ENCODE measurements around the gene DVL1. TPM values are rescaled to one million over a fixed set of nuclear protein-coding genes. Genes with fewer than 3 reads are reported as not detected.
"Not testable (repeated sequence)": the region's sequence is repeated elsewhere in the genome, so short reads cannot be mapped to it uniquely, and the experiment has no call there.

Gene DVL1
- total RNA-seq, 1 experiment from 2014 or later = 34.5 TPM

DNA sequence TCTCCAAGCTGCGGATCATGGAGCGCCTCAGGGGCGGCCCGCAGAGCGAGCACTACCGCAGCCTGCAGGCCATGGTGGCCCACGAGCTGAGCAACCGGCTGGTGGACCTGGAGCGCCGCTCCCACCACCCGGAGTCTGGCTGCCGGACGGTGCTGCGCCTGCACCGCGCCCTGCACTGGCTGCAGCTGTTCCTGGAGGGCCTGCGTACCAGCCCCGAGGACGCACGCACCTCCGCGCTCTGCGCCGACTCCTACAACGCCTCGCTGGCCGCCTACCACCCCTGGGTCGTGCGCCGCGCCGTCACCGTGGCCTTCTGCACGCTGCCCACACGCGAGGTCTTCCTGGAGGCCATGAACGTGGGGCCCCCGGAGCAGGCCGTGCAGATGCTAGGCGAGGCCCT is 21.9 kb downstream of the DVL1 start:
- DNase-seq (ENCODE audit: low read depth) = no peak

DNA sequence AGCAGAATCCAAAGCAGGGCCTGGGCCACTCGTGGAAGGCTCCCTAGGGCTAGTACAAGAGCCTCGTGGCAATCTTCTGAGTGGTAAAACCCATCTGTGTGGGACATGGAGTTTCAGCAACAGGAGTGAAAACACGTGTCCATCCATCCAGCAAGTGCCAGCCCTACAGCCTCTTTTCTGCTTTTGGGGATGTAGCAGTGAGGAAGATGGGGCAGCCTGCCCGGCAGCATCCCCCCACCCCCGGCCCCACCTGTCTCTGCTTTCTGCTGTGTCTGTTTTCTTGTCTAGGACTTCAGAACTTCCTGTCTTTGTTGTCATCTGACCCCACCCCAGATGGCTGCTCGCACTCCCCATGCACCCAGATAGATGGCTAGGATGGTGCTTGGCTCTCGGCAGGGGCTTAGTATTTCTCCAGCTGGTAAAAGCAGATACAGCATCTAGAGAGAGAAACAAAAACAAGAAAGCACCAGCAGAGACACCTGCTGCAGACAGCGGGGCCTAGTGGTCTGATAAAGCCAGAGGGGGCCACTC is 23.1 kb downstream of the DVL1 start:
- DNase-seq (ENCODE audit: low read depth) = no peak

DNA sequence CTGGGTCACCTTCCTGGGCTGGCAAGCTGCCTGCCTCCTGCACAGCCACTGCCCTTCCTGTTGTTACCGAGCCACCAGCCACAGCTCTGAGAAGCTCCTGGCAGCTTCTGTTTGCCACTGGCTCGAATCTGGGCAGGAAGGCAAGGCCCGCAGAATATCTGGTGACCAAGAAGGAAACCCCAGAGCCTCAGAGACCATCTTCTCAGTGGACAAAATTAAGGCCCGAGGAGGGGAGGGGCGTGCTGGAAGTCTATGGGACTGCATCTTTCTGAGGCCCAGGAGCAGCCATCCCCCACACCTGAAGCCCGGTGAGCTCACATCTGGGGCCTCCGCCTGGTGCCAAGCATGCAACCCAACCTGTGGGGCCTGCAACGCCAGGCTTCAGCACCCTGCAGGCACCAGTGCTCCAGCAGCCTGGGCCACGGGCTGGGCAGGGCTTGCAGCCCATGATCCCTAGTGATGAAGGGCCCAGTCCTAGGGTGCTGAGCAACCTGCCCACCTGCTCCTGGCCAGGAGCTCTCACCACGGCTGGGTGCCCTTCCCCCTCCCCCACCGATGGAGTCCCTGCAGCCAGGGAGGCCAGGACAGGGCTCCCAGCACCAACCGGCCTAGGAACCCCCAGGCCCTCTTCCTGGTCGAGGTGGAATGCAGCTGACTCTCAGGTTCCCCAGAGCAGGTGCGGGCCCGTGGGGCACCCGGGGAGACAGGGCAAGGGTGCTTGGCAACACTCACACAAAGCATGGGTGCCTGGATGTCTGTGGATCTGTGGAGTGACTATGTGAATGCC is 23.7 kb downstream of the DVL1 start:
- peak; percentile 43 for DNase-seq (ENCODE audit: low read depth)

DNA sequence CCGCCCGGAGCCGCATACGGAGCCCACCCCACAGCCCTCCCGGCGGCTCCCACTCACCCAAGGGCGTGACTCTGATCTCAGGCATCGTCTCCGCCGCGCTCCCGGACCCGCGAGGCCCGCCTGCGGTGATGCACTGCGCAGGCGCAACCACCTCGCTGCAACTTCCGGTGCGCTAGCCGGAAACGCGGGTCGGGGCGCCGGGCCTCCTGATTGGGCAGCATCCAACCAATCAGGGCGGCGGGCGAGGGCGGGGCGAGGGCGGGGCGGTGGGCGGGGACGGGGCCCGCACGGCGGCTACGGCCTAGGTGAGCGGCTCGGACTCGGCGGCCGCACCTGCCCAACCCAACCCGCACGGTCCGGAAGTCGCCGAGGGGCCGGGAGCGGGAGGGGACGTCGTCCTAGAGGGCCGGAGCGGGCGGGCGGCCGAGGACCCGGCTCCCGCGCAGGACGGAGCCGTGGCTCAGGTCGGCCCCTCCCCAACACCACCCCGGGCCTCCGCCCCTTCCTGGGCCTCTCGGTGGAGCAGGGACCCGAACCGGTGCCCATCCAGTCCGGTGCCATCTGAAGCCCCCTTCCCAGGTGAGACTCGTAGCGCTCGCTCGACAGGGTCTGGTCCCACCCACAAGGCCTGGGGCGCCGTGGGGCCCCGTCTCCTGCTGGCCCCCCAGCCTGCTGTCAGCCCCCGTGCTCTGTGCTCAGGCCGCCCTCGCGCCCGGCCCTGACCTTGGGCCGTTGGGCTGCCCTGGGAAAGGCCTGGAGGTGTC is 24.5 kb downstream of the DVL1 start, which contains the start of the genes CPTP and INTS11:
TSS of gene CPTP (plus strand) at position 279 of the 764 bp plus-strand sequence. CDS start 2,109 bp downstream, outside the sequence.
TSS of gene INTS11 (minus strand) at position 137 of the 764 bp plus-strand sequence. CDS start at position 85, 52 bp downstream.
- DNase-seq (ENCODE audit: low read depth) = peak; percentile 84

DNA sequence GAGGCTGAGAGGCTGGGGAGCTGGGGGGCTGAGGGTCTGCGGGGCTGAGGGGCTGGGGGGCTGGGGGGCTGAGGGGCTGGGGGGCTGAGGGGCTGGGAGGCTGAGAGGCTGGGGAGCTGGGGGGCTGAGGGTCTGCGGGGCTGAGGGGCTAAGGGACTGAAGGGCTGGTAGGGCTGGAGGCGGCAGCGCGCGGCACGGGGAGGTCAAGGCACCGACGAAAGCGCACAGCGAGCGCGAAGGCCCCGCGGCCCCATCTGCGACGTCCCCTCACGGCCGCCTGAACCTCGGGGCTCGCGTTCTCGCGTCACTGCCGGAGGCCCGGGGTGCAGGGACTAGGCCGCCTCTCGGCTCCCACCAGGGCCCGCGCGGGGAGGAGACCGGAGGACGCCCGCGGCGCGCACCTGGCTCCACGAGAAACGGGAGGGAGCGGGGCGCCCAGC is 25.1 kb downstream of the DVL1 start:
- DNase-seq (ENCODE audit: low read depth) = no peak

DNA sequence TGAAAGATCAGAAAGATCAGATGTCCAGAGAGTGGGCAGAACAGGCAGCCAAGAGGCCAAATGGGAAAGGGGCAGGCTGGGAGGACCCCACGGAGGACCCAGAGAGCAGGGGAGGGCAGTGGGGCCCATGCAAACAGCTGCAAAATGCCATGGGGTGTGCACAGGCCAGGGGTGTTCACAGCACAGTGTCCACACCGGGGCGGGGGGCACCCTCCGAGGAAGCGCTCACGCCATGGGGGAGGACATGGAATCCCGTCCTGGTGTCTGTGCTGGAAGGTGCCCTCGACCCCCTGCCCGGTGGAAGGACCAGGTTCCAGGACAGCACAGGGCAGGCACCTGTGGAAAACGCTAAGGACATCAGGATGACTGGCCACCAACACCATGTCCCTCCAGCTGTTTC is 26.3 kb downstream of the DVL1 start:
- DNase-seq (ENCODE audit: low read depth) = no peak

DNA sequence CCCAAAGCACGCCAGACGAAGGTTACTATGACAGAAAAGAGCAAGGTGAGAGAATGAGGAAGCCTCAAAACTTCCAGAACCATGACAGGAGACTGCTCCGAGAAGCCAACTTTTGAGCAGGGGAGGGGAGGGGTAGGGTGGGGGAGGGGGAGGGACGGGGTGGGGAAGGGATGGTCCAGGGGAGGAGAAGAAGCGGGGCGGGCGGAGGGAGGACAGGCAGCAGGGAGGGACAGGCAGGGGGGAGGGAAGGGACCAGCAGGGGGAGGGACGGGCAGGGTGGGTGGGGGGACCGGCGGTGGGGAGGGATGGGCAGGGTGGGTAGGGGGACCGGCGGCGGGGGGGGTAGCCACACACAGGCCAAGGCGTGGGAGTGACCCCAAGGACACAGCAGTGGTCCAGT is 26.8 kb downstream of the DVL1 start:
- no peak for DNase-seq (ENCODE audit: low read depth)

DNA sequence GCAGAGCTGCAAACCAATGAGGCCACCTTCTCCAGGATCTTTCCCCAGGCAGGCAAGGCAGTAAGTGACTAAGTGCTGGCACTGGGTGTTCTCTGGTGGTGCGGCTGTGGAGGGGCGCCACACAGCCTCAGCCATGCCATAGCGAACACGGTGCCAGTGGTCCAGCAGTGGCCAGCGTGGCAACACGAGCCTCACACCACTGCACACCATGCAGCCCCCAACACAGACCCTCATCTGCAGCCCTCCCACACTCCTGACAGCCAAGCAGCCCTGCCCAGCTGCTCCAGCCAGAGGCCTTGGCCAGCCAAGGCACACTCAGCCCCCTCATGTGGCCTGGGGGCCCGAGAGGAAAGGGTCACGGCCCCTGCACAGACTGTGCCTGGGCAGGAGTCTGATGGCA is 27.7 kb downstream of the DVL1 start:
- DNase-seq (ENCODE audit: low read depth) = no peak

DNA sequence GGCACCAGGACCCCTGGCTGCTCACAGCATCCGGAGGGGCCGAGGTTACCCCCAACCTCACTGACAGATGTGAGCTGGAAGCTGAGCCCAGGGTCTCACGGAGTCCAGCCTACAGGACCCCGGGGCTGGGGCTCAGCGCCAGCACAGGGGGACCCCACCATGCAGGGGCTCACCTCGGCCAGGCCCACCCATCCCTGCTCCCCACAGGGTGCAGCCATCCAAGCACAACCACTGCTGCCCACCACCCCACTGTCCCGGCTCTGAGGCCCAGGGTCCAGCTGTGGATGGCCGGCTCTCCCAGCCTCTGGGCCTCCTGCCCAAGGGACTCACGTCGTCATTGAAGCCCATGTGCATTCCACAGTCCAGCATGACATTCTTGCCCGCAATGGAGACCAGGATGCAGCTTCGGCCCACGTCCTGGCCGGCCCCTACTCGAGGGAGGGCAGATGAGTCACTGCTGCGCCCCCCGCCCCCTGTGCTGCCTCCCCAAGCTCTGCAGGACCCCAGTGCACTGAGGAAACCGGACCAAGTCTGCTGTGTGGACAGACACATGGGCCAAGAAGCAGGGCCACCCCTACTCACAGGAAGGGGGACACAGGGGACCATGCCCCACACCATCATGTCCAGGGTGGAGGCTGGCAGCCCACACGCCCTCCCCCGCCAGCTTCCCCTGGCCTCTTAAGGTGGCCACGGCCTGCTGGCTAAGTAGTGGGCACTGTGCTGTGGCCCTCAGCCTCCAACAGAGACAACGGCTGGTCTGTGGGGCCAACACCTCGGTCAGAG is 28.4 kb downstream of the DVL1 start:
- DNase-seq (ENCODE audit: low read depth) = no peak

DNA sequence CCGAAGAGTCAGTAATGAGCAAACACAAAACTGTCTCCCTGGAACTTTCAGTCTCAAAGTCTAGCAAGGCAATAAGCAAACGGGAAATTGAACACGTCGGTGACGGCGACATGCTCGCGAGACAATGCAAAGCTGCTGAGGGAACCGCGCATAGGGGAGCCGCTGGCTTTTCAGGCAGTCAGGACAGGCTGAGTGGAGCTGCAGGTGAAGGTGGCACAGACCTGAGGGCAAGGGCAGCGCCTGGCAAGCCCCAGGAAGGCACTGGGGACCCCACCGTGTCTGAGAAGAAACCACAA is 29.6 kb downstream of the DVL1 start:
- no peak for DNase-seq (ENCODE audit: low read depth)

DNA sequence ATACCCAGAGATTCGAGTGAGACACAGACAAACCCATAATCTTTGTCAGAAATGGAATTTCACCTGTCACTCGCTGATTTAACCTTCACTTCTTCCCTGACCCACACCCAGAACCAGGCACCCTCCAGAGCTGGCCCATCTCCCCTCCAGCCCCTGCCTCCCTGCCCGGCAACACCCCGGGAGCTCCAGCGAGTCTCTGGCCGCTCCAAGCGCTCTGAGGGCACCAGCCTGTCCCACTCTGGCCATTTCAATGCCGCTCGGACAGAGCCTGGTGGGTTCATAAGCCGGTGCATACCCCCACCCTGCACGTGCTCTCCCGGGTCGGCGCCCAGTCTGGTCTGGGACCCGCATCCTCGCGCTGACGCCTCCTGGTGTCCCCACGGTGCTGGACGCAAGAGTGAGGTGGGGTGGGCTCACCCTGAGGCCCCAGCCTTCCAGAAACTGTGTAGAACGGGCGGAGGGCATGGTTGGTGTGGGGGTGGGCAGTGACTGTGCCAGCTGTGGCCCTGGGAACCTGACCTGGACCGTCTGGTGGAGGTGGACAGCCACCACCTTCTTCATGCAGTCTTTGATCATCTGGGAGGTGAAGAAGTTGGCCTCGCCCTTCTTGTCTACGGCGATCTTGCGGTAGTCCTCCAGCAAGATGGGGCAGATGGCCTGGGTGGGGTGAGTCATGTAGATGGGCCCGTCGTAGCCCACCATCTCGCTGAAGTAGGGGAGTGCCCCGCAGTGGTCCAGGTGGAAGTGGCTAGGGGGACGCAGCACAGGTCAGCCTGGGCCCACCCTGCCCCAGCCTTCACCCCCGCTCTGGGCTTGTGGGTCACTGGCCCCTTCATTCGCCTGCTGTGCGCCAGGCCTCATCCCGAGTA is 30.2 kb downstream of the DVL1 start:
- DNase-seq (ENCODE audit: low read depth) = no peak

DNA sequence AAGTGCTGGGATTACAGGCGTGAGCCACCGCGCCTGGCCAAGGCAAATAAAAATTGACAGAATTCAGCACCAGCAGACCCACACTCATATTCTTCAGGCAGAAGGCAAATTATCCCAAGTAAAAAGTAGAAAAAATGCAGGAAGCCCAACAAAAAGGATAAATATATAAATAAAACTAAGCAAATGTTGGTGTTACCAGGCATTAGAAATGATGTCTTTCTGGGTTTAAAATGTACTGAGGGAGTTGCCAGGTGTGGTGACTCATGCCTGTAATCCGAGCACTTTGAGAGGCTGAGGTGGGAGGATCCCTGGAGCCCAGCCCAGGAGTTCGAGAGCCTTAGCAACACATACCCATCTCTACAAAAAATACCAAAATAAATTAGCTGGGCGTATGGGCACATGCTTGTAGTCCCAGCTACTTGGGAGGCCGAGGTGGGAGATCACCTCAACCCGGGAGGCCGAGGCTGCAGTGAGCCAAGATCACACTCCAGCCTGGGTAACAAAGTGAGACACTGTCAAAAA is 31.0 kb downstream of the DVL1 start:
- peak; percentile 98 for DNase-seq (ENCODE audit: low read depth)

DNA sequence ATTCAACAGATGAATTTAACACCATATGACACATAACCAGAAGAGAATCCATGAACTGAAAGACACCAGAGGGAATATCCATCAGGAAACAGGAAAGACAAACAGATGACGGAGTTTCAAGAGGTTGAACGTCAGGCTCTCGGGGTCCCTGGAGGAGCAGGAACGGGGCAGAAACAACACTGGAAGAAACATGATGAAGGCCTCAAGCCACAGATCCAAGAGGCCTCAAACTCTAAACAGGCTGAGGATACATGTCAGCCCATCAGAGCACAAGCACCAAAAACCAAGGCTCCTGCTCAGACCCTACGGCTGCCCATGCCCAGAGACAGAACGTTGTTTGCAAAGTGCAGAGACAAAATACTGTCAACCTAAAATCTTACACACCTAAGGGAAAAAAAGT is 31.8 kb downstream of the DVL1 start:
- no peak for DNase-seq (ENCODE audit: low read depth)

DNA sequence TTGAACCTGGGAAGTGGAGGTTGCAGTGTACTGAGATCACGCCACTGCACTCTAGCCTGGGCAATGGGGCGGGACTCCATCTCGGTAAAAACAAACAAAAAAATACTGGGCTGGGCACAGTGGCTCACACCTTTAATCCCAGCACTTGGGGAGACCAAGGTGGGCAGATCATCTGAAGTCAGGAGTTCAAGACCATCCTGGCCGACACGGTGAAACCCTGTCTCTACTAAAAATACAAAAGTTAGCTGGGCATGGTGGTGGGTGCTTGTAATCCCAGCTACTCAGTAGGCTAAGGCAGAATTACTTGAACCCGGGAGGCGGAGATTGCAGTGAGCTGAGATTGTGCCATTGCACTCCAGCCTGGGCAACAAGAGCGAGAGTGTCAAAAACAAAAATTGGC is 33.0 kb downstream of the DVL1 start:
- not testable (repeated sequence) for DNase-seq (ENCODE audit: low read depth)

DNA sequence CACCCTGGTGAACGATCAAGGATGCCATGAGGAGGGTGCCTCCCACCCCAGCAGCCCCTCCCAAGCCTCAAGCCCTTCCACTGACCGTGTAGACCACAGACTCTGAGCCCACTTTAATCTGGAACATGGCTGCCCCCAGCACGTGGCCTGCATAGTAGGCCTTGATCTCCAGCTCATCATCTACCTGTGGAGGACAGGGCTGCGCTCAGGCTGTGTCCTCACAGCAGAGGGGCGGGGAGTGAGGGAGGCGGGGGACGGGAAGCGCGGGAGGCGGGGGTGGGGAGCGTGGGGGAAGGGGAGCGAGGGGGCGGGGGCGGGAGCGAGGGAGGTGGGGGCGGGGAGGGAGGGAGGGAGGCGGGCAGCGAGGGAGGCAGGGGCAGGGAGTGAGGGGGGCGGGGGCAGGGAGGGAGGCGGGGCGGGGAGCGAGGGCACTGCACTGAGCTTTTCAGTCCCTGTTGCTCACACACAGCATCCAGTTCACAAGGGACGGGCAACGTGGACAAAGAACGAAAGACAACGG is 33.7 kb downstream of the DVL1 start:
- DNase-seq (ENCODE audit: low read depth) = no peak

DNA sequence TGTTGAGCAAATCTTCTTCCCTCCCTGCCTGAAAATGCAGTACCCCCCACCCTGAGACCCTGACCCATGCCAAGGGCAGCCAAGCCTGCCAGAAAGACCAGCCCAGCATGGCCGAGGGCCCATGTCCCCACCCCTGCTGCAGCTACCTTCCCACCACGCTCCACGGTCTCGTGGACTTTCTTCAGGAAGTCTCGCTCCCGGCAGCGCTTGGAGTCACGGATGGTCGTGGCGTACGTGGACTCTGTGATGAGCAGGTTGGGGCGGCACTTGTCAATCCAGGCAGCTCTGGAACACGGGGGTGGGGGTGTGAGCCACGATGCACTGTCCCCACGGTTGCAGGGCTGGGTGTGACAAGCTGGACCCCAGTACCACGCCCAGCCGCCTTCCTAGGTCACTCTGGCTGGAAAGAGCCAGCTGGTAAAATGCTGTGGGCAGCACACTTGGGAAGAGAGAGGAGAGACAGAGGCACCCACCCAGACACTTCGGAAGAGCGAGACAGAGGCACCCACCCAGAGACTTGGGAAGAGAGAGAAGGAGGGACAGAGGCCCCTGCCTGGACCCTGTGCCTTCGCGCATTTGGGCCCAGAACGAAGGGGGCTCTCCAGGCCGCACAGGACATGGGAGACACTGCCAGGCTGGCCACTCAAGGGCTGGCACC is 34.4 kb downstream of the DVL1 start:
- DNase-seq (ENCODE audit: low read depth) = no peak

DNA sequence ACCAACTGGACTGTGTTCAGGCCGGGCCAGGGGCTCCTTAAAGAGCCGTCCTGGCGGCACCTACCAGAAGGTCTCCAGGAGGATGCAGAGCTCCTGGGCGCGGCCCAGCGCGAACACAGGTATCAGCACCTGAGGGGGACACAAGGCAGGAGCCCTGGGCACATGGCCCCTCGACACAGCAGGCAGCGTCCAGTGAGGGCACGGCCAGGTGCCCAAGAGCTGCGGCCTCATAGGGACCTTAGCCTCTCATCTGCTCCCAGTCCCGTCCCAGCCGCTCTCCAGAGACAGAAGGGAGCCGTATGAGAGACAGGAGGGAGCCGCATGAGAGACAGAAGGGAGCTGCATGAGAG is 35.0 kb downstream of the DVL1 start:
- no peak for DNase-seq (ENCODE audit: low read depth)

DNA sequence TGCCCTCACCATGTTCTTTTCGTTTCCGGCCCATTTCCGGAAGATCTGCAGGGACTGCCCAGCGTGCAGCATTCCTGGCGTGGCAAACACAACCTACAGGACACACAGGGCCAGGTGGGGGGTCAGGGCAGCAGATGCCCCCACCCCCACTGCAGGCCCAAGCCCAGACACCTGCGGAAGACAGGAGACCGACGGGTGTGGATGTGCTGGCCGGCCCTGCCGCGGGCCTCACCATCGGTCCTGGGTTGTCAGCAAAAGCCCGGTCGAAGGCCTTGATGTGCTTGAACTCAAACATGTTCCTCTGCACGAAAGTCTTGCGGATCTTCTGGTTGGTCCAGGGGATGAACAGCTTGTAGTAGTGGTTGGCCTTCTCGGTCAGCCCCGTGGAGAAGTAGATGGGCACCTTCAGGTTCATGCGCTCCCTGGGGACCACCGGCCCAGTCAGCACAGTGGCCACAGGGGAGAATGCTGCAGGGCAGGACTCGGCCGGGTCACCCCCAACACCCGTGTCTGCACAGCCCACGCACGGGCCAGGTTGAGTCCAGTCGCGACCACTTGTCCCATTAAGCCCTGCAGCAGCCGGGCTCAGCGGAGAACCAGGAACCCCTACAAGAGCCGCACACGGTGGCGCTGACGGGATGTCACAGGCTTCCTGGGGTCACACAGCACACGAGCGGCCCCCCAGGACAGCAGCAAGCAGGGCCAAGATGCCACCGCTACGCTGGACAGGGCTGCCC is 35.5 kb downstream of the DVL1 start:
- DNase-seq (ENCODE audit: low read depth) = no peak
